ENCODE results near the gene REG3G.

- TF ChIP-seq POLR2AphosphoS5 (IDR thresholded peaks at IDR 0.05): no peak
- TF ChIP-seq POLR2A (IDR thresholded peaks at IDR 0.05): no peak
- no peak for TF ChIP-seq CTCF (IDR thresholded peaks at IDR 0.05)
- no peak for TF ChIP-seq EP300 (IDR thresholded peaks at IDR 0.05)
These were observed 25.4 kb upstream of the REG3G start for GRCh38 chr2:79000008-79000576.
